Adrenal gland (tissue), 5 donors: Measurements from ENCODE around the gene COL5A1.

Experiments
- CTCF ChIP-seq, 6 experiments: fragments of 450-650 bp in 4 of 6; fragments of 200-600 bp in 2 of 6; sonication (generic) in 1 of 6; IDR thresholded peaks; 1 replicate in 5 of 6; 2 replicates in 1 of 6; pipeline versions ENCODE4 v1.5.1 to v1.8.0; 2016 to 2021; ENCODE audit warnings: antibody characterized with exemption in 6 of 6, mild to moderate bottlenecking in 2 of 6, moderate library complexity in 1 of 6
- POLR2A ChIP-seq, 2 donors: fragments of 450-650 bp; IDR thresholded peaks; one replicate each; pipeline ENCODE4 v1.6.1; 2017; ENCODE audit warnings: antibody characterized with exemption in 2 of 2, mild to moderate bottlenecking in 2 of 2, moderate library complexity in 1 of 2
- donor health status: DM: no; HTN: no; CAD: no.

GRCh38 chr9:134629586-134630392, 11.8 kb upstream of the COL5A1 start:
- TF ChIP-seq POLR2A (IDR thresholded peaks at IDR 0.05): no peak
- TF ChIP-seq CTCF (IDR thresholded peaks at IDR 0.05): no peak
